HCEC 1CT (cell line): Measurements from ENCODE around the gene MRPL40.

ENCODE experiments used
- DNase-seq: peaks from one replicate; pipeline ENCODE4 v3.0.0-alpha.2; 2017

The MRPL40 gene

DNA sequence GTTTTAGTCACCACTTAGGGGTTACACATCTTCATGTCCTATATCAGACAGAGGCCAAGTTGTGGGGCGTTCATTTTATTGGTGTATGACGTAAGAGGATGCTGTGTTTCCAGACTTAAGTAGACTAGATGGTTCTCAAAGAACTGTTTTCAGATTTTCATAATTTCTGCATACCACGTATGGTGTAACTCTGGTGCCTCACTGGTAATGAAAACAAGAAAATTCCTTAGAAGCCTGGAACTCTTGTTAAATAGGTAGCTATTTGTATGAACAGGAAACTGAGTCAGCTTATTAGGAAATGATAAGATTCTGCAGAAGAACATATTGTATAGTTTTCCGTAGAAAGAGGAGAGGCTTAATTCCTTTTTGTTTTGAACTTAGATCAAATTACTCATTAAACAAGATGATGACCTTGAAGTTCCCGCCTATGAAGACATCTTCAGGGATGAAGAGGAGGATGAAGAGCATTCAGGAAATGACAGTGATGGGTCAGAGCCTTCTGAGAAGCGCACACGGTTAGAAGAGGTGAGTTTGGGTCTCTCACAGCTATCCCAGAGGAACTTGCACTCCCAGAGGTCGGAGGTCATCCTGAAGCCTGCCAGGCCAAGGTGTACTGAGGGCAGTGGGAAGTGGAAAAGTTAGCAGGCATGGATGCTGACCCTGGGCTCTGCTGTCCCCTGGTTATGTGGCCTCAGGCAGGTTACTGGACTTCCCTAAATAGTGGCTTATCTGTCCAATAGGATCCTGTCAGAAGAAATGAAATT, 51.3 kb downstream of the MRPL40 start:
- peak; percentile 88 for DNase-seq
